ENCODE measurements around the gene SMIM41. TPM values are rescaled to one million over a fixed set of nuclear protein-coding genes. Genes with fewer than 3 reads are reported as not detected.

The SMIM41 gene
- total RNA-seq, 1 donor from 2014 or later = not detected

DNA sequence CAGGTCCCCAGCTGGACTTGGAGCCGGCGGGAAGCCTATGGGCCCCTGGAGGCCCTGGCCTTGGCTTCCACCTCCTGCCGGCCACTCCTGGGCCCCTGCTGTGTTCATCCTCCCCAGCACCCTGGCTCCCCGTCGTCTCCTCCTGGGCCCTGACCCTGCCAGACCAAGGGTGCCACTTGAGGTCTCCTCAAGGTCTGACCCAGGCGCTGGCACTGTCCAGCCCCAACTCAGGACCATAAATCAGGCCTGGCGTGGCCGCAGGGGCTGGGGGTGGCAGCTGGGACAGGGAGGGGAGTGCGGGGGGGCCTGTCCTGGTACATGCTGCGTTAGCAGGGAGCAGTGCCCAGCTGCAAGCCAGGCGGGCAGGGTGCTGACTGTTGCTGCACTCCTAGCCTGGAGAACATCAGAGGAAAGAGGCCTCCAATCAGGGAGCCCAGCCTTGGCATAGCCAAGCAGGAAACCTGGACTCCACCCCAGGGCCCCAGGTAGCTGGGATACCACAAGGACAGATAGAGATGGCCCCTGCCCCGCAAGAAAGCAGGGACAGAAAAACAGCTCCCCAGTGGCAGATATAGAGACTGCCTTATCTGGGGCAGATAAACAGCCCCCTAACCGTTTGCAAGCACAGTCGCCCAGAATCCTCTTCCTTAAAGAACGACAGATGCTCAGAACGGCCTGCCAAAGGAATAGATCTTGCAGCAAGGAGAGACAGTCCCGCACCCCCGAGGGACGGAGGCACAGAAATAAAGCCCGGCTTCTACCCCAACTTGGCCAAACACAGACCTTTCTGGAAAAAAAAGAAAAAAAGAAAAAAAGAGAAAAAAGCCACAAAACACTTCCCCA, 16.2 kb upstream of the SMIM41 start:
- TF ChIP-seq, protein P1, sequence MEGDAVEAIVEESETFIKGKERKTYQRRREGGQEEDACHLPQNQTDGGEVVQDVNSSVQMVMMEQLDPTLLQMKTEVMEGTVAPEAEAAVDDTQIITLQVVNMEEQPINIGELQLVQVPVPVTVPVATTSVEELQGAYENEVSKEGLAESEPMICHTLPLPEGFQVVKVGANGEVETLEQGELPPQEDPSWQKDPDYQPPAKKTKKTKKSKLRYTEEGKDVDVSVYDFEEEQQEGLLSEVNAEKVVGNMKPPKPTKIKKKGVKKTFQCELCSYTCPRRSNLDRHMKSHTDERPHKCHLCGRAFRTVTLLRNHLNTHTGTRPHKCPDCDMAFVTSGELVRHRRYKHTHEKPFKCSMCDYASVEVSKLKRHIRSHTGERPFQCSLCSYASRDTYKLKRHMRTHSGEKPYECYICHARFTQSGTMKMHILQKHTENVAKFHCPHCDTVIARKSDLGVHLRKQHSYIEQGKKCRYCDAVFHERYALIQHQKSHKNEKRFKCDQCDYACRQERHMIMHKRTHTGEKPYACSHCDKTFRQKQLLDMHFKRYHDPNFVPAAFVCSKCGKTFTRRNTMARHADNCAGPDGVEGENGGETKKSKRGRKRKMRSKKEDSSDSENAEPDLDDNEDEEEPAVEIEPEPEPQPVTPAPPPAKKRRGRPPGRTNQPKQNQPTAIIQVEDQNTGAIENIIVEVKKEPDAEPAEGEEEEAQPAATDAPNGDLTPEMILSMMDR (IDR thresholded peaks at IDR 0.05) = no peak
- H3K27ac Mint-ChIP-seq (ENCODE audit: unreplicated experiment) = no peak overlapping the region

DNA sequence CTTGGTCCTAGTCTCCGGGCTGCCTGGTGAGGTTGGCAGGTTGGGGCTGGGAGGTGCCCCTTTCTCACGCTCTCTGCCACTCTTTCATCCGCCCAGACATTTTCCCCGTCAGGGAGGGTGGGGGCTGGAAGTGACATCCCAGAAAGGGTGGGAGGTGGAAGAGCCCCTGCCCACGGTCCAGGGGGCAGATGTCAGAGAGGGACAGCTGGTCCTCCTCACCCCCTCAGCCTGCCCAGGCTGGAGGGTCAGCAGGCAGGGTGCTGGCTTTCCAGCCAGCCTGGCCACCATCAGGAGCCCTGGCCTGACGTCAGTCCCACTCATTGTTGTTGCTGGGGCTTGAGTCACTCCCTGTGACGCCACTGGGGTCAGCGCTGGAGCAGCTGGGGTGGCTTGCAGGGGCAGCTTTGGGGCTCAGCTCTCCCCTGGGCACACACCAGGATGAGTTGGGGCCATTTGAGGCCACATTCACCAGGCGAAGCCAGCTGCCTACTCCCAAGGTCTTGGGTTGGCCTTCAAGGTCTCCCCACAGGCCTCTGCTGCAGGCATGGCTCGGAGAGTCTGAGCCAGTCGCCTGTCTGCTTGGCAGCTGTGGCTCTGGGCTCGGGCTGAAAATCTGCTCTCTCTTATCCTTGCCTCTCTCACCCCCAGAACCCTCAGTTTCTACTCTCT, 15.4 kb upstream of the SMIM41 start:
- Mint-ChIP-seq H3K27me3 (ENCODE audit: unreplicated experiment) (no peaks in the 10 kb centered on the region), H3K36me3 (ENCODE audit: unreplicated experiment) (no peaks in the 10 kb centered on the region), H3K9me3 (ENCODE audit: unreplicated experiment) (no peaks in the 10 kb centered on the region), H3K4me1 (ENCODE audit: unreplicated experiment) (peaks cover 4% of the 10 kb centered on the region), H3K4me3 (ENCODE audit: unreplicated experiment) (no peak overlapping the region), H3K27ac (ENCODE audit: unreplicated experiment) (no peak overlapping the region)
- TF ChIP-seq, protein P1 (IDR thresholded peaks at IDR 0.05) = no peak
- DNase-seq (ENCODE audit: extremely low spot score, unreplicated experiment) = no peak

More for the DNA sequence above, 16.2 kb upstream of the SMIM41 start:
- Mint-ChIP-seq H3K36me3 (ENCODE audit: unreplicated experiment) (no peaks in the 10 kb centered on the region), H3K4me1 (ENCODE audit: unreplicated experiment) (peaks cover 1% of the 10 kb centered on the region), H3K9me3 (ENCODE audit: unreplicated experiment) (no peaks in the 10 kb centered on the region), H3K27me3 (ENCODE audit: unreplicated experiment) (no peaks in the 10 kb centered on the region), H3K4me3 (ENCODE audit: unreplicated experiment) (no peak overlapping the region)
- DNase-seq (ENCODE audit: extremely low spot score, unreplicated experiment) = no peak

DNA sequence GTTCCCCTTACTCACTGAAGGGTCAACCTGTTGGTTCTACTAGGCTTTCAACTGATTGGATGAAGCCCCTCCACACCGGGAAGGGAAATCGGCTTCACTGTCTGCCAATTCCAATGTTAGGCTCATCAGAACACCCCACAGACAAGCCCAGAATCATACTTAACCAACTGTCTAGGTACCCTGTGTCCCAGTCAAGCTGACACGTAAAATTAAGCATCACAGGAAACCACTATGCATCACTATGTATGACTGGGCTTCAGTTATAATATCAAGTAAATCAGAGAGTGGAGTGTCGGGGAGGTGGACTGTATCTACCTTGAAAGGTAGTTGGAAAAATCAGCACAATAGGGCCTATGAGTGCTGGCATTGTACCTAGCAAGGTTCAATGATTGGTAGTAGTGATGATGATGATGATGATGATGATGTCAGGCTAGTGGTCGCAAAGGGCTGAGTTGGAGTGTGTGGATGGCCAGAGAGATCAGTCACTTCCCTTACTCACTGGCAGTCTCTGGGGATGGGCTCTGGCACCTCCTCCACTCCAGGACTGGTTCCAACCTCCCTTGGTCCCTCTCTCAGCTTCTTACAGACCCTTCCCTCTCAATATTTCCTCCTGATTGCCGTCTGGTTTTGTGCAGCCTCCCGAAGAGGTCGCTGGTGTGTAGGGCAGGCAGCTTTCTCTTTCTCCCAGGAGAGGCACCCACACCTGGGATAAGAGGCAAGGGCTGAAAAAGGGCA, 13.0 kb upstream of the SMIM41 start:
- DNase-seq (ENCODE audit: extremely low spot score, unreplicated experiment) = no peak
- H3K4me1 Mint-ChIP-seq (ENCODE audit: unreplicated experiment) = peaks cover 22% of the 10 kb centered on the region

DNA sequence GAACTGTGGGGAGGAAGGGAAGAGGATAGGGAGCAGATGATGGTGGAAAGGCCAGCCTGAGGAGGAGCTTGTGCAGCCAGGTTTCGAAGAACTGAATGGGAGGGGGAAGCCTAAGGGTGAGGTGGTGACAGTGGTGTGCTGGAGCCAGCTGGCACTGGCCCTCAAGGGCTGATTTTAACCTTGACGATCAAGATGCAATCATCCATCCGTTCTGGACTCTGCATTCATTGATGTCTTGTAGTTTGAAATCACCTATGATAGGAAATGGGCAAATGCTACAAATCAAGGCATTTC, 12.5 kb upstream of the SMIM41 start:
- H3K4me1 Mint-ChIP-seq (ENCODE audit: unreplicated experiment) = peaks cover 25% of the 10 kb centered on the region
- no peaks in the 10 kb centered on the region for H3K9me3 Mint-ChIP-seq (ENCODE audit: unreplicated experiment)
- no peak for DNase-seq (ENCODE audit: extremely low spot score, unreplicated experiment)
- H3K27ac Mint-ChIP-seq (ENCODE audit: unreplicated experiment) = no peak overlapping the region
- no peak overlapping the region for H3K4me3 Mint-ChIP-seq (ENCODE audit: unreplicated experiment)
- H3K27me3 Mint-ChIP-seq (ENCODE audit: unreplicated experiment) = no peaks in the 10 kb centered on the region
- no peaks in the 10 kb centered on the region for H3K36me3 Mint-ChIP-seq (ENCODE audit: unreplicated experiment)
- TF ChIP-seq, protein P1 (IDR thresholded peaks at IDR 0.05) = no peak

More for the DNA sequence above, 13.0 kb upstream of the SMIM41 start:
- H3K36me3 Mint-ChIP-seq (ENCODE audit: unreplicated experiment) = no peaks in the 10 kb centered on the region
- H3K27ac Mint-ChIP-seq (ENCODE audit: unreplicated experiment) = no peak overlapping the region
- no peak overlapping the region for H3K4me3 Mint-ChIP-seq (ENCODE audit: unreplicated experiment)
- TF ChIP-seq, protein P1 (IDR thresholded peaks at IDR 0.05) = no peak
- no peaks in the 10 kb centered on the region for H3K27me3 Mint-ChIP-seq (ENCODE audit: unreplicated experiment)
- no peaks in the 10 kb centered on the region for H3K9me3 Mint-ChIP-seq (ENCODE audit: unreplicated experiment)

All from osteocyte (in vitro differentiated cells).